Measurements from ENCODE around the gene HECTD3. TPM values are rescaled to one million over a fixed set of nuclear protein-coding genes. Genes with fewer than 3 reads are reported as not detected.
A peak's percentile ranks its signal among the peaks of the same experiment; 100 is the strongest.
"Not testable (repeated sequence)": the region's sequence is repeated elsewhere in the genome, so short reads cannot be mapped to it uniquely, and the experiment has no call there.

The HECTD3 gene
- polyA plus RNA-seq, 3 donors: 13.9 to 53.9 (median 16.7) TPM

- H2AFZ ChIP-seq (ENCODE audit: insufficient read depth, low read depth, low read length, poor library complexity, severe bottlenecking): no peak overlapping the region
- Mint-ChIP-seq H3K36me3 (peaks cover 20 to 40% of the 10 kb centered on the region in 2 donors), H3K4me1 (no peaks in the 10 kb centered on the region), H3K27ac (no peak overlapping the region), H3K27me3 (ENCODE audit: low read depth in 3 of 3) (no peaks in the 10 kb centered on the region), H3K4me3 (no peak overlapping the region), H3K9me3 (peaks cover 0 to 1% (median 0%) of the 10 kb centered on the region in 7 donors)
- H3K9me3 ChIP-seq (replicated peaks in 1 of 2; ENCODE audit: control insufficient read depth in 1 of 2, insufficient read depth in 1 of 2, low read length in 2 of 2): no peaks in the 10 kb centered on the region
- H3K27ac ChIP-seq (ENCODE audit: low read depth in 1 of 2, low read length in 2 of 2): no peak overlapping the region
- no peak for TF ChIP-seq CTCF (IDR thresholded peaks at IDR 0.05)
- H3K9ac ChIP-seq (ENCODE audit: insufficient read depth, low read length, poor library complexity, severe bottlenecking): no peak overlapping the region
- intact Hi-C loops (cut with micrococcal nuclease): no loop called here
- H3K4me1 ChIP-seq (ENCODE audit: control insufficient read depth in 1 of 2, insufficient read depth in 2 of 2, low read length in 2 of 2): no peaks in the 10 kb centered on the region
- H3K27me3 ChIP-seq (ENCODE audit: control insufficient read depth in 2 of 2, insufficient read depth in 2 of 2, low read length in 2 of 2): no peaks in the 10 kb centered on the region
- H4K20me1 ChIP-seq (ENCODE audit: insufficient read depth, low read length): no peaks in the 10 kb centered on the region
- H3K79me2 ChIP-seq (ENCODE audit: insufficient read depth, low read length): no peaks in the 10 kb centered on the region
- DNase-seq: no peak
- 100% methylated on average over 1 of the region's 3 CpGs for WGBS (ENCODE audit: insufficient coverage)
- peaks cover 22 to 50% of the 10 kb centered on the region in 2 donors for H3K36me3 ChIP-seq (replicated peaks in 1 of 2; ENCODE audit: control insufficient read depth in 1 of 2, insufficient read depth in 2 of 2, low read length in 2 of 2)
- H3K4me2 ChIP-seq (replicated peaks; ENCODE audit: extremely low read depth, low read length, poor library complexity, severe bottlenecking): no peak overlapping the region
- H3K4me3 ChIP-seq (replicated peaks in 1 of 3; ENCODE audit: low read depth in 2 of 3, low read length in 3 of 3): no peak overlapping the region
Observed at GRCh38 chr1:44962729-44963128, 48.4 kb downstream of the HECTD3 start.

- peaks cover 22 to 43% of the 10 kb centered on the region in 2 donors for H3K36me3 Mint-ChIP-seq
- H3K4me2 ChIP-seq (replicated peaks; ENCODE audit: extremely low read depth, low read length, poor library complexity, severe bottlenecking); H3K9ac ChIP-seq (ENCODE audit: insufficient read depth, low read length, poor library complexity, severe bottlenecking); H3K79me2 ChIP-seq (ENCODE audit: insufficient read depth, low read length); intact Hi-C loops (cut with micrococcal nuclease); H3K9me3 Mint-ChIP-seq; H3K27ac Mint-ChIP-seq; H3K4me3 Mint-ChIP-seq; H4K20me1 ChIP-seq (ENCODE audit: insufficient read depth, low read length); DNase-seq; H3K27me3 Mint-ChIP-seq (ENCODE audit: low read depth in 3 of 3); H3K9me3 ChIP-seq (replicated peaks in 1 of 2; ENCODE audit: control insufficient read depth in 1 of 2, insufficient read depth in 1 of 2, low read length in 2 of 2); H3K4me1 Mint-ChIP-seq; H3K4me3 ChIP-seq (replicated peaks in 1 of 3; ENCODE audit: low read depth in 2 of 3, low read length in 3 of 3); H3K27ac ChIP-seq (ENCODE audit: low read depth in 1 of 2, low read length in 2 of 2); H3K27me3 ChIP-seq (ENCODE audit: control insufficient read depth in 2 of 2, insufficient read depth in 2 of 2, low read length in 2 of 2); H2AFZ ChIP-seq (ENCODE audit: insufficient read depth, low read depth, low read length, poor library complexity, severe bottlenecking); H3K4me1 ChIP-seq (ENCODE audit: control insufficient read depth in 1 of 2, insufficient read depth in 2 of 2, low read length in 2 of 2): not testable (repeated sequence)
- H3K36me3 ChIP-seq (replicated peaks in 1 of 2; ENCODE audit: control insufficient read depth in 1 of 2, insufficient read depth in 2 of 2, low read length in 2 of 2): peaks cover 24 to 52% of the 10 kb centered on the region in 2 donors
- WGBS (ENCODE audit: insufficient coverage): 90% methylated on average over 2 of the region's 4 CpGs
Observed at GRCh38 chr1:44962022-44962421, 49.1 kb downstream of the HECTD3 start.

DNA sequence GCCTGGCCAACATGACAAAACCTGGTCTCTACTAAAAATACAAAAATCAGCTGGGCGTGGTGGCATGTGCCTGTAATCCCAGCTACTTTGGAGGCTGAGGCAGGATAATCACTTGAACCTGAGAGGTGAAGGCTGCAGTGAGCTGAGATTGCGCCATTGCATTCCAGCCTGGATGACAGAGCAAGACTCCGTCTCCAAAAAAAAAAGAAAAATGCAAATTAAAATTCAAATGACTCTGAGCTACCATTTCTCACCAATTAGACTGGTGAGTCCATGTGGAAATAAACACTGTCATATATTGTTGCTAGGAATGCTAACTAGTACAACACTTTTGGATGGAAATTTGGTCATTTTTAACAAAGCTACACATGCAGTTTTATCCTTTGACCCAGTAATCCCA, 53.6 kb downstream of the HECTD3 start:
- H3K27me3 ChIP-seq (ENCODE audit: control insufficient read depth in 2 of 2, insufficient read depth in 2 of 2, low read length in 2 of 2); intact Hi-C loops (cut with micrococcal nuclease); H3K4me3 Mint-ChIP-seq; H3K4me2 ChIP-seq (replicated peaks; ENCODE audit: extremely low read depth, low read length, poor library complexity, severe bottlenecking); H3K27me3 Mint-ChIP-seq (ENCODE audit: low read depth in 3 of 3); H3K9ac ChIP-seq (ENCODE audit: insufficient read depth, low read length, poor library complexity, severe bottlenecking); H4K20me1 ChIP-seq (ENCODE audit: insufficient read depth, low read length); H3K4me3 ChIP-seq (replicated peaks in 1 of 3; ENCODE audit: low read depth in 2 of 3, low read length in 3 of 3); H2AFZ ChIP-seq (ENCODE audit: insufficient read depth, low read depth, low read length, poor library complexity, severe bottlenecking); H3K9me3 ChIP-seq (replicated peaks in 1 of 2; ENCODE audit: control insufficient read depth in 1 of 2, insufficient read depth in 1 of 2, low read length in 2 of 2); H3K27ac ChIP-seq (ENCODE audit: low read depth in 1 of 2, low read length in 2 of 2); H3K4me1 ChIP-seq (ENCODE audit: control insufficient read depth in 1 of 2, insufficient read depth in 2 of 2, low read length in 2 of 2); H3K9me3 Mint-ChIP-seq; H3K79me2 ChIP-seq (ENCODE audit: insufficient read depth, low read length); H3K4me1 Mint-ChIP-seq; DNase-seq: not testable (repeated sequence)
- Mint-ChIP-seq H3K36me3 (peaks cover 32 to 53% of the 10 kb centered on the region in 2 donors), H3K27ac (peak overlapping the region in 2 of 7 donors; percentile 18 to 25)
- H3K36me3 ChIP-seq (replicated peaks in 1 of 2; ENCODE audit: control insufficient read depth in 1 of 2, insufficient read depth in 2 of 2, low read length in 2 of 2): peaks cover 13 to 29% of the 10 kb centered on the region in 2 donors
- 100% methylated on average over 1 of the region's 3 CpGs for WGBS (ENCODE audit: insufficient coverage)

- H4K20me1 ChIP-seq (ENCODE audit: insufficient read depth, low read length); H3K27ac ChIP-seq (ENCODE audit: low read depth in 1 of 2, low read length in 2 of 2); H3K4me3 ChIP-seq (replicated peaks in 1 of 3; ENCODE audit: low read depth in 2 of 3, low read length in 3 of 3); H2AFZ ChIP-seq (ENCODE audit: insufficient read depth, low read depth, low read length, poor library complexity, severe bottlenecking); H3K4me1 ChIP-seq (ENCODE audit: control insufficient read depth in 1 of 2, insufficient read depth in 2 of 2, low read length in 2 of 2); DNase-seq; H3K27me3 ChIP-seq (ENCODE audit: control insufficient read depth in 2 of 2, insufficient read depth in 2 of 2, low read length in 2 of 2); H3K4me2 ChIP-seq (replicated peaks; ENCODE audit: extremely low read depth, low read length, poor library complexity, severe bottlenecking); H3K9ac ChIP-seq (ENCODE audit: insufficient read depth, low read length, poor library complexity, severe bottlenecking); H3K27ac Mint-ChIP-seq; intact Hi-C loops (cut with micrococcal nuclease); H3K27me3 Mint-ChIP-seq (ENCODE audit: low read depth in 3 of 3); H3K9me3 ChIP-seq (replicated peaks in 1 of 2; ENCODE audit: control insufficient read depth in 1 of 2, insufficient read depth in 1 of 2, low read length in 2 of 2); H3K9me3 Mint-ChIP-seq; H3K79me2 ChIP-seq (ENCODE audit: insufficient read depth, low read length); H3K4me1 Mint-ChIP-seq; H3K4me3 Mint-ChIP-seq: not testable (repeated sequence)
- WGBS (ENCODE audit: insufficient coverage): no CpG with 5 or more reads among the region's 3 CpGs
- H3K36me3 ChIP-seq (replicated peaks in 1 of 2; ENCODE audit: control insufficient read depth in 1 of 2, insufficient read depth in 2 of 2, low read length in 2 of 2): peaks cover 11 to 23% of the 10 kb centered on the region in 2 donors
- peaks cover 28 to 47% of the 10 kb centered on the region in 2 donors for H3K36me3 Mint-ChIP-seq
Observed at GRCh38 chr1:44956077-44956476, 55.0 kb downstream of the HECTD3 start.

All from CD14-positive monocyte (primary cell).